Gastroesophageal sphincter (tissue), 3 donors: ENCODE results near the gene RPL32.
A peak's percentile ranks its signal among the peaks of the same experiment; 100 is the strongest.

Experiments
- EP300 ChIP-seq: sonication (generic); formaldehyde crosslinking; IDR thresholded peaks from one replicate; pipeline ENCODE4 v1.6.1; 2017; ENCODE audit warnings: antibody characterized with exemption, mild to moderate bottlenecking
- POLR2A ChIP-seq, 2 donors: fragments of 450-650 bp; IDR thresholded peaks; one replicate each; pipeline ENCODE4 v1.6.1; 2017; ENCODE audit warnings: antibody characterized with exemption in 2 of 2, mild to moderate bottlenecking in 2 of 2, moderate library complexity in 1 of 2
- POLR2AphosphoS5 ChIP-seq: sonication (generic); formaldehyde crosslinking; IDR thresholded peaks from one replicate; pipeline ENCODE4 v1.6.1; 2017; ENCODE audit warnings: antibody characterized with exemption
- TF ChIP-seq, protein P1 (sequence below), 4 experiments: fragments of 200-600 bp in 2 of 4; fragments of 450-650 bp in 2 of 4; sonication (generic) in 1 of 4; IDR thresholded peaks; one replicate each; pipeline ENCODE4 v1.5.1; 2017 to 2019; ENCODE audit warnings: antibody characterized with exemption in 4 of 4, mild to moderate bottlenecking in 2 of 4, moderate library complexity in 2 of 4

- TF ChIP-seq POLR2AphosphoS5 = no peak
- TF ChIP-seq, protein P1, sequence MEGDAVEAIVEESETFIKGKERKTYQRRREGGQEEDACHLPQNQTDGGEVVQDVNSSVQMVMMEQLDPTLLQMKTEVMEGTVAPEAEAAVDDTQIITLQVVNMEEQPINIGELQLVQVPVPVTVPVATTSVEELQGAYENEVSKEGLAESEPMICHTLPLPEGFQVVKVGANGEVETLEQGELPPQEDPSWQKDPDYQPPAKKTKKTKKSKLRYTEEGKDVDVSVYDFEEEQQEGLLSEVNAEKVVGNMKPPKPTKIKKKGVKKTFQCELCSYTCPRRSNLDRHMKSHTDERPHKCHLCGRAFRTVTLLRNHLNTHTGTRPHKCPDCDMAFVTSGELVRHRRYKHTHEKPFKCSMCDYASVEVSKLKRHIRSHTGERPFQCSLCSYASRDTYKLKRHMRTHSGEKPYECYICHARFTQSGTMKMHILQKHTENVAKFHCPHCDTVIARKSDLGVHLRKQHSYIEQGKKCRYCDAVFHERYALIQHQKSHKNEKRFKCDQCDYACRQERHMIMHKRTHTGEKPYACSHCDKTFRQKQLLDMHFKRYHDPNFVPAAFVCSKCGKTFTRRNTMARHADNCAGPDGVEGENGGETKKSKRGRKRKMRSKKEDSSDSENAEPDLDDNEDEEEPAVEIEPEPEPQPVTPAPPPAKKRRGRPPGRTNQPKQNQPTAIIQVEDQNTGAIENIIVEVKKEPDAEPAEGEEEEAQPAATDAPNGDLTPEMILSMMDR (IDR thresholded peaks at IDR 0.05) = peak in 1 of 4 experiments; percentile 12
- no peak for TF ChIP-seq POLR2A (IDR thresholded peaks at IDR 0.05)
- TF ChIP-seq EP300 = no peak
These were observed 10.6 kb downstream of the RPL32 start for GRCh38 chr3:12830785-12831156.
